Natural killer cell treated with Interleukin-12 subunit alpha and Interleukin-12 subunit beta and Interleukin-15 and Interleukin-18, amount 100 ng/mL, for 72 hours (primary cell): Measurements from ENCODE around the gene NEDD4L. TPM values are rescaled to one million over a fixed set of nuclear protein-coding genes. Genes with fewer than 3 reads are reported as not detected.

Source experiments
- ATAC-seq, 2 donors: fragments of 150-1000 bp; cut with Tn5 transposase in 1 of 2; sonication (Bioruptor Pico), chemical (Tn5 transposase) in 1 of 2; 2 replicates each; pipeline ENCODE4 v1.10.0; 2021
- DNase-seq: peaks from one replicate; pipeline ENCODE4 v3.0.0; 2022; ENCODE audit warnings: low spot score
- H3K27ac Mint-ChIP-seq, 2 donors: 1 replicate in 1 of 2; 2 replicates in 1 of 2; pipeline ENCODE4 v1.8.0; 2022; ENCODE audit warnings: mixed read lengths in 2 of 2, mild to moderate bottlenecking in 1 of 2, moderate library complexity in 1 of 2
- H3K27me3 Mint-ChIP-seq, 2 donors: 1 replicate in 1 of 2; 2 replicates in 1 of 2; pipeline ENCODE4 v1.8.0; 2022; ENCODE audit warnings: mixed read lengths in 2 of 2
- H3K36me3 Mint-ChIP-seq: one replicate; pipeline ENCODE4 v1.8.0; 2022; ENCODE audit warnings: mixed read lengths
- H3K4me1 Mint-ChIP-seq, 2 donors: 1 replicate in 1 of 2; 2 replicates in 1 of 2; pipeline ENCODE4 v1.8.0; 2022; ENCODE audit warnings: low read depth in 2 of 2, mixed read lengths in 2 of 2, mild to moderate bottlenecking in 1 of 2
- H3K4me3 Mint-ChIP-seq: one replicate; pipeline ENCODE4 v1.8.0; 2022; ENCODE audit warnings: mixed read lengths
- H3K9me3 Mint-ChIP-seq: 2 replicates; pipeline ENCODE4 v1.8.0; 2022; ENCODE audit warnings: mixed read lengths
- total RNA-seq, 2 donors: library from RNA; stranded (reverse); gene quantifications; one replicate each; pipeline ENCODE4 v1.2.3, GENCODE V29; 2022

Gene NEDD4L
- total RNA-seq, 2 donors from 2014 or later: 8.6 to 16.5 TPM

GRCh38 chr18:58353581-58353980, 309.6 kb downstream of the NEDD4L start:
- no peak for DNase-seq
- Mint-ChIP-seq H3K4me1 (no peaks in the 10 kb centered on the region), H3K9me3 (no peaks in the 10 kb centered on the region), H3K27me3 (no peaks in the 10 kb centered on the region), H3K27ac (no peak overlapping the region), H3K36me3 (no peaks in the 10 kb centered on the region), H3K4me3 (no peak overlapping the region)
- ATAC-seq: no peak

DNA sequence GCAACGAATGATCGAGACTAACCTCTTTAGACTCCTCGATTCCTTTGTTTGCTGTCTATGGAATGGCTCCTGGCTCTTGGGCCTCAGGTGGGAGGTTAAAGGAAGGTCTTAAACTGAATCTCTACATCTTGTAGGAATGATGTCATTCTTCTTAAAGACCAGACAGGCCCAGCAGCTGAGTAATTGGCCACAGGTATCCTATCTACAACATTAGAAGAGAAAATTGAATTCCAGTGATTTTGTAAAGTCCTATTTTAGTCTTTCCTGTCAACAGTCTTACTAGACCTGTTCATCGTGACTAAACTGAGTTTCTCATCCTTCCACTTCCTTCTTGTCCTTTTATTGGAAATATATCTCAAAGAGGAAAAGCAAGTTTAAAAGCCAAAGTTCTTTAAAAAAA, 310.0 kb downstream of the NEDD4L start:
- H3K9me3 Mint-ChIP-seq: no peaks in the 10 kb centered on the region
- no peaks in the 10 kb centered on the region for H3K27me3 Mint-ChIP-seq
- H3K36me3 Mint-ChIP-seq: no peaks in the 10 kb centered on the region
- H3K4me3 Mint-ChIP-seq: no peak overlapping the region
- ATAC-seq (no peak), DNase-seq (no peak)
- H3K27ac Mint-ChIP-seq: no peak overlapping the region
- no peaks in the 10 kb centered on the region for H3K4me1 Mint-ChIP-seq

DNA sequence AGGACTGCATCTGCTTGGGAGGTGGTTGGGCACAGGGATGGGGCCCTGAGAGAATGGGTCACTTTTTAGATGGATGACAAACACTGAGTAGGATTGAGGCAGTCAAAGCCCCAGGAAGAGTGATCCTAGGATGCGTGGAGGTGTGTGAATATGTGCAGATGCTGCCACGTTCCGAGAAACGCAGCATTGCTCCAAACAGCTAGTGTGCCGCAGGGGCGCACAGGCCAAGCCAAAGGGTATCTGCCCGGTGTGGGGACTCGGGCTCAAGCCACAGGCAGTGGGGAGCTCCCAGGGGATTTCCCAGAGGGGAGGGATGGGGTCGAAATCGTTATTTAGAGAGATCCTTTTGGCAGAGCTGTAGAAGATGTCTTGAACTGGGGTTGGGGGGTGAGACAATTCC, 310.8 kb downstream of the NEDD4L start:
- no peak overlapping the region for H3K4me3 Mint-ChIP-seq
- DNase-seq: no peak
- H3K36me3 Mint-ChIP-seq: no peaks in the 10 kb centered on the region

GRCh38 chr18:58355243-58355642, 311.2 kb downstream of the NEDD4L start:
- no peaks in the 10 kb centered on the region for H3K4me1 Mint-ChIP-seq
- H3K4me3 Mint-ChIP-seq: no peak overlapping the region
- no peaks in the 10 kb centered on the region for H3K9me3 Mint-ChIP-seq
- H3K36me3 Mint-ChIP-seq: no peaks in the 10 kb centered on the region
- ATAC-seq (no peak), DNase-seq (no peak)
- H3K27me3 Mint-ChIP-seq: no peaks in the 10 kb centered on the region
- H3K27ac Mint-ChIP-seq: no peak overlapping the region

More for the DNA sequence above, 310.8 kb downstream of the NEDD4L start:
- Mint-ChIP-seq H3K27ac (no peak overlapping the region), H3K4me1 (no peaks in the 10 kb centered on the region), H3K27me3 (no peaks in the 10 kb centered on the region), H3K9me3 (no peaks in the 10 kb centered on the region)
- no peak for ATAC-seq

DNA sequence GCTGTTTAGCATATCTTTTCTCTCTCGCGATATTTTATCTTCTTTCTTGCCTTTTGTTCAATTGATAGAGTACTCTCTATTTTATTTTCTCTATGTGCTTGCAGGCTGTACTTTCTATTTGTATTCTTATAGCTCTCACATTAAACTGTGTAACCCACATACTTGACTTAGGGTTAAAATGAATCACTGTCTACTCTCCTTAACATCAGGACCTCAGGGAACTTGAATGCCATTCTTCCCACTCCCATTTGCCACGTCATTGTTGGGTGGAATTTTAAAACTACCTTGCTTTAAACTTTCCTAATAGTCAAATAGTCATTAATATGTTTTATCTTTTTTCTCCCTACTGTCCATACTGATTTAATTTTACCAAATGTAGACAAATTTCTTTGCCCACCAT, 315.2 kb downstream of the NEDD4L start:
- Mint-ChIP-seq H3K27me3 (no peaks in the 10 kb centered on the region), H3K4me3 (no peak overlapping the region), H3K4me1 (no peaks in the 10 kb centered on the region), H3K27ac (no peak overlapping the region), H3K9me3 (no peaks in the 10 kb centered on the region), H3K36me3 (no peaks in the 10 kb centered on the region)
- ATAC-seq: no peak
- DNase-seq: no peak

DNA sequence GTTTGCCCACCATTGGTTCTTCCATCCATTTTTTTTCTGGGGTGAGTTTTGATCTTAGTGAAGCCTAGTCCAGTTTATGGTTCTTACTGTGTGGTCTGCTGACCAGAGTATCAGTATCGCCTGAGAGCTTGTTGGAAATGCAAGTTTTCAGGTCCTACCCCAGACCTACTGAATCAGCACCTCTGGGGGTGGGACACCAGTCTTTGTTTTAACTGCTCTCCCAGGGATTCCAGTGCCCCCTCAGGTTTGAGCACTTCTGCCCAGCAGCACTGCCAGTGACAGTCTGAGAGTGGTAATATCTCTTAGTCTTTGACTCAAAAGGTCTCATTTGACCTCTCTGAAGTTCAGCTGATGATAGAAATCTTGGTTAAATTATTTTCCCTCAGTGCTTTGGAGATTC, 315.6 kb downstream of the NEDD4L start:
- Mint-ChIP-seq H3K4me1 (no peaks in the 10 kb centered on the region), H3K36me3 (no peaks in the 10 kb centered on the region), H3K4me3 (no peak overlapping the region), H3K27ac (no peak overlapping the region), H3K9me3 (no peaks in the 10 kb centered on the region), H3K27me3 (no peaks in the 10 kb centered on the region)
- no peak for DNase-seq
- peak in 1 of 2 donors; percentile 24 for ATAC-seq

DNA sequence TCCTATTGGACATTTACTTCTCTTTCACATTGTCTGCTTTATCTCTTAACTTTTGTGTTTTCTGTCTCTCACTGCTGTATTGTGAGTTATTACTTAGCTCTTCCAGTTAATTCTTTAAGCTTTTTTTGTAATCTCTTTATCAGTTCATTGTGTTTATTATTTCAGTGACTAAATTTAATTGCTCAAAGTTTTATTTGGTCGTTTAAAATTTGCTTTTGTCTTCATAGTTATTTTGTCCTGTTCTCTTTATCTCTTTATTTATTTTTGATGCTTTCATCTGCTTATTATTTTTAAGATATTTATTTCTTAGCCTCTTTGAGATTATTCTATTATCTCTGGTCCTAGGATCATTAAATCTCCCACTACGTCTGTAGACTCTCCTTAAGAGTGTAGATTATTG, 316.3 kb downstream of the NEDD4L start:
- Mint-ChIP-seq H3K9me3 (no peaks in the 10 kb centered on the region), H3K36me3 (no peaks in the 10 kb centered on the region), H3K4me1 (no peaks in the 10 kb centered on the region), H3K27me3 (no peaks in the 10 kb centered on the region), H3K4me3 (no peak overlapping the region), H3K27ac (no peak overlapping the region)
- DNase-seq: no peak
- ATAC-seq: no peak

- Mint-ChIP-seq H3K4me1 (no peaks in the 10 kb centered on the region), H3K9me3 (no peaks in the 10 kb centered on the region), H3K27ac (no peak overlapping the region), H3K4me3 (no peak overlapping the region), H3K27me3 (no peaks in the 10 kb centered on the region), H3K36me3 (no peaks in the 10 kb centered on the region)
- no peak for DNase-seq
- no peak for ATAC-seq
Observed at GRCh38 chr18:58361212-58361611, 317.2 kb downstream of the NEDD4L start.

GRCh38 chr18:58362027-58362575, 318.1 kb downstream of the NEDD4L start:
- Mint-ChIP-seq H3K27me3 (no peaks in the 10 kb centered on the region), H3K4me3 (no peak overlapping the region), H3K36me3 (no peaks in the 10 kb centered on the region), H3K27ac (no peak overlapping the region), H3K4me1 (no peaks in the 10 kb centered on the region), H3K9me3 (no peaks in the 10 kb centered on the region)
- no peak for DNase-seq
- ATAC-seq: no peak

- no peaks in the 10 kb centered on the region for H3K9me3 Mint-ChIP-seq
- no peak overlapping the region for H3K4me3 Mint-ChIP-seq
- no peaks in the 10 kb centered on the region for H3K27me3 Mint-ChIP-seq
- no peak for ATAC-seq
- H3K4me1 Mint-ChIP-seq: no peaks in the 10 kb centered on the region
- DNase-seq: no peak
- no peak overlapping the region for H3K27ac Mint-ChIP-seq
- H3K36me3 Mint-ChIP-seq: no peaks in the 10 kb centered on the region
Observed at GRCh38 chr18:58362829-58363271, 318.8 kb downstream of the NEDD4L start.

- Mint-ChIP-seq H3K4me1 (no peaks in the 10 kb centered on the region), H3K27me3 (no peaks in the 10 kb centered on the region), H3K36me3 (no peaks in the 10 kb centered on the region), H3K27ac (no peak overlapping the region), H3K4me3 (no peak overlapping the region), H3K9me3 (no peaks in the 10 kb centered on the region)
- DNase-seq: no peak
- ATAC-seq: no peak
Observed at GRCh38 chr18:58363767-58364540, 319.9 kb downstream of the NEDD4L start.

- H3K4me1 Mint-ChIP-seq: peaks cover 0 to 1% of the 10 kb centered on the region in 2 donors
- H3K9me3 Mint-ChIP-seq: no peaks in the 10 kb centered on the region
- ATAC-seq: no peak
- H3K27me3 Mint-ChIP-seq: no peaks in the 10 kb centered on the region
- H3K4me3 Mint-ChIP-seq: no peak overlapping the region
- DNase-seq: no peak
- H3K36me3 Mint-ChIP-seq: no peaks in the 10 kb centered on the region
- no peak overlapping the region for H3K27ac Mint-ChIP-seq
Observed at GRCh38 chr18:58364876-58365528, 321.0 kb downstream of the NEDD4L start.

DNA sequence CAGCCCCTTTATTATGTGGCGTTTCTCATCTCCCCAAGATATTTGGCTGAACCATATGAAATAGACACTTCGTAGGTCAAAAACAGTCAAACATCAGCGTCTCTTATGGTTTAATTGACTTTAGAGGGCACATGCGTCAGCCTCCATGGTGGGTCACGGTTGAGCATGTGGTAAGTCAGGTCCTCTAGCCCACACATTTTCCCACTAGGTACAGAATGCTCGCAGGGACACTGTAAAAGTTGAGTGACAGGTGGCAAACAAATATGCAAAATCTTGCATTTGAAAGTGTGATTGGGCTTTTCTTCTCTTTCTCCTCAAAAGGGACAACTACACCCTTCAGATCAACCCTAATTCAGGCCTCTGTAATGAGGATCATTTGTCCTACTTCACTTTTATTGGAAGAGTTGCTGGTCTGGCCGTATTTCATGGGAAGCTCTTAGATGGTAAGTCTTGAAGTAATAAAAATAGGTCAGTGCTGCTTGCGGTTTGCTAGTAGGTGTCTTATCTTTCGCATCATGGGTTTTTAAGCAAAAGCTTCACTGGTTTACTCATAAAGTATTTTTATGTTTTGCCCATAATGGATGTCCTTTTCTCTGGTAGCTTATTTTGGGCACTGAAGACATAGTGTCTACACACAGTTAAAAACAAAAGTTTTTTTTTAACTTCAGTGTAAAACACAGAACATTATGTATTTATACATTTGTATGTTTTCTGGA, 323.6 kb downstream of the NEDD4L start:
- DNase-seq: no peak
- Mint-ChIP-seq H3K27me3 (no peaks in the 10 kb centered on the region), H3K9me3 (no peaks in the 10 kb centered on the region), H3K27ac (no peak overlapping the region), H3K4me3 (no peak overlapping the region), H3K36me3 (no peaks in the 10 kb centered on the region), H3K4me1 (peaks cover 0 to 3% of the 10 kb centered on the region in 2 donors)
- ATAC-seq: no peak

- Mint-ChIP-seq H3K4me3 (no peak overlapping the region), H3K27me3 (no peaks in the 10 kb centered on the region), H3K27ac (no peak overlapping the region), H3K36me3 (no peaks in the 10 kb centered on the region), H3K4me1 (peaks cover 0 to 3% of the 10 kb centered on the region in 2 donors), H3K9me3 (no peaks in the 10 kb centered on the region)
- peak in 1 of 2 donors; percentile 41 for ATAC-seq
- no peak for DNase-seq
Observed at GRCh38 chr18:58369616-58370015, 325.6 kb downstream of the NEDD4L start.
